H1 (cell line): Measurements from ENCODE around the gene F8A2.
"Not testable (repeated sequence)": the region's sequence is repeated elsewhere in the genome, so short reads cannot be mapped to it uniquely, and the experiment has no call there.

Experiments used
- CBX5 ChIP-seq: fragments of 300-800, 300-1000 bp; sonication (generic); IDR thresholded peaks from 2 replicates; pipeline ENCODE4 v1.7.1; 2016; ENCODE audit warnings: antibody characterized with exemption, low read length, low read depth
- CEBPB ChIP-seq: IDR thresholded peaks from 2 replicates; pipeline ENCODE4 v1.6.1; 2012; ENCODE audit warnings: low read depth, low read length
- CHD1 ChIP-seq: IDR thresholded peaks from 2 replicates; pipeline ENCODE4 v1.6.1; 2012; ENCODE audit warnings: low read depth, low read length, improper control_type of control experiment
- EP300 ChIP-seq, 2 experiments: IDR thresholded peaks; 1 replicate in 1 of 2; 2 replicates in 1 of 2; pipeline ENCODE4 v1.6.1; 2011 to 2012; ENCODE audit warnings: low read depth in 2 of 2, low read length in 2 of 2, mild to moderate bottlenecking in 2 of 2, borderline replicate concordance in 1 of 2, inconsistent platforms in 1 of 2, moderate library complexity in 1 of 2
- EZH2 ChIP-seq: fragments of 200-600 bp; sonication (generic); IDR thresholded peaks from 2 replicates; pipeline ENCODE4 v1.7.1; 2012; ENCODE audit warnings: low read depth, mild to moderate bottlenecking, moderate library complexity, low read length, inconsistent platforms; ENCODE audit not compliant: severe bottlenecking
- GABPA ChIP-seq: IDR thresholded peaks from 2 replicates; pipeline ENCODE4 v1.6.1; 2011; ENCODE audit warnings: mild to moderate bottlenecking, low read length, moderate library complexity, borderline replicate concordance; ENCODE audit not compliant: insufficient read depth
- HDAC2 ChIP-seq, 2 experiments: fragments of 300-600 bp in 1 of 2; sonication (generic) in 1 of 2; IDR thresholded peaks; 2 replicates each; pipeline ENCODE4 v1.6.1; 2011 to 2012; ENCODE audit warnings: low read depth in 2 of 2, low read length in 2 of 2, mild to moderate bottlenecking in 2 of 2, moderate library complexity in 2 of 2, borderline replicate concordance in 1 of 2, inconsistent platforms in 1 of 2
- SIX5 ChIP-seq: IDR thresholded peaks from 2 replicates; pipeline ENCODE4 v1.6.1; 2011; ENCODE audit warnings: mild to moderate bottlenecking, low read depth, low read length
- SP2 ChIP-seq: IDR thresholded peaks from 2 replicates; pipeline ENCODE4 v1.6.1; 2012; ENCODE audit warnings: mild to moderate bottlenecking, low read length, inconsistent platforms
- SUZ12 ChIP-seq: fragments of 200-600 bp; sonication (generic); IDR thresholded peaks from 2 replicates; pipeline ENCODE4 v1.6.1; 2012; ENCODE audit warnings: mild to moderate bottlenecking, inconsistent platforms, low read length, moderate library complexity, mixed read lengths
- TBP ChIP-seq: IDR thresholded peaks from 2 replicates; pipeline ENCODE4 v1.6.1; 2011; ENCODE audit warnings: low read depth, low read length, improper control_type of control experiment
- ZNF274 ChIP-seq: IDR thresholded peaks from 2 replicates; pipeline ENCODE4 v1.7.0; 2012; ENCODE audit warnings: low read length, borderline replicate concordance; ENCODE audit errors: extremely low read depth
- TF ChIP-seq, protein P1 (sequence below): IDR thresholded peaks from 2 replicates; pipeline ENCODE4 v1.6.1; 2011; ENCODE audit warnings: low read length, improper control_type of control experiment
- TF ChIP-seq, protein P2 (sequence below), 3 experiments: IDR thresholded peaks; 1 replicate in 2 of 3; 2 replicates in 1 of 3; pipeline versions ENCODE4 v1.5.1 to v1.6.1; 2011; ENCODE audit warnings: low read length in 3 of 3, mild to moderate bottlenecking in 3 of 3, inconsistent platforms in 2 of 3, low read depth in 1 of 3, moderate library complexity in 1 of 3; ENCODE audit not compliant: insufficient read depth in 1 of 3; ENCODE audit errors: control extremely low read depth in 1 of 3

DNA sequence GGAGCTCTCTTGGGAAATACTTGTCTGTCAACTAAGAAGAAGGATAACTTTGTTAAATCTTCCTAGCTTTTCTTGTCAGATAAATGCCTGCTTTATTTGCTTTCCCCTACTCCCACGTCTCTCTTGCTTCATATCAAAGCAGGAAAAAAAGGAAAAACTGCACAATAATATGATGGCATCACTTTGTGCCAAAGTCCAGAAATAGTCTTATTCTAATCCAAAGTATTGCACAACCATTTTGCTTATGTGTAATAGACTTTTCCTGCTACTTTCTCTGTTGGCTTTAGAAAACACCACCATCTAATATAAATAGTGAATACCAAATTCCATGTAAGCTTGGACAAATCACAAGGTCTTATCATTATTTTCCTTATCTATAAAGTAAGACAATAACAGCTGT lies 36.2 kb upstream of the F8A2 start:
- not testable (repeated sequence) for TF ChIP-seq HDAC2 (IDR thresholded peaks at IDR 0.05; ENCODE audit: borderline replicate concordance in 1 of 2, low read depth in 2 of 2, low read length in 2 of 2); GABPA; EP300 (IDR thresholded peaks at IDR 0.05; ENCODE audit: borderline replicate concordance in 1 of 2, low read depth in 2 of 2, low read length in 2 of 2); ZNF274; CHD1; CBX5; CEBPB; EZH2; TBP; SUZ12; SP2; SIX5
- TF ChIP-seq, protein P1, sequence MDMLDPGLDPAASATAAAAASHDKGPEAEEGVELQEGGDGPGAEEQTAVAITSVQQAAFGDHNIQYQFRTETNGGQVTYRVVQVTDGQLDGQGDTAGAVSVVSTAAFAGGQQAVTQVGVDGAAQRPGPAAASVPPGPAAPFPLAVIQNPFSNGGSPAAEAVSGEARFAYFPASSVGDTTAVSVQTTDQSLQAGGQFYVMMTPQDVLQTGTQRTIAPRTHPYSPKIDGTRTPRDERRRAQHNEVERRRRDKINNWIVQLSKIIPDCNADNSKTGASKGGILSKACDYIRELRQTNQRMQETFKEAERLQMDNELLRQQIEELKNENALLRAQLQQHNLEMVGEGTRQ = not testable (repeated sequence)
- TF ChIP-seq, protein P2, sequence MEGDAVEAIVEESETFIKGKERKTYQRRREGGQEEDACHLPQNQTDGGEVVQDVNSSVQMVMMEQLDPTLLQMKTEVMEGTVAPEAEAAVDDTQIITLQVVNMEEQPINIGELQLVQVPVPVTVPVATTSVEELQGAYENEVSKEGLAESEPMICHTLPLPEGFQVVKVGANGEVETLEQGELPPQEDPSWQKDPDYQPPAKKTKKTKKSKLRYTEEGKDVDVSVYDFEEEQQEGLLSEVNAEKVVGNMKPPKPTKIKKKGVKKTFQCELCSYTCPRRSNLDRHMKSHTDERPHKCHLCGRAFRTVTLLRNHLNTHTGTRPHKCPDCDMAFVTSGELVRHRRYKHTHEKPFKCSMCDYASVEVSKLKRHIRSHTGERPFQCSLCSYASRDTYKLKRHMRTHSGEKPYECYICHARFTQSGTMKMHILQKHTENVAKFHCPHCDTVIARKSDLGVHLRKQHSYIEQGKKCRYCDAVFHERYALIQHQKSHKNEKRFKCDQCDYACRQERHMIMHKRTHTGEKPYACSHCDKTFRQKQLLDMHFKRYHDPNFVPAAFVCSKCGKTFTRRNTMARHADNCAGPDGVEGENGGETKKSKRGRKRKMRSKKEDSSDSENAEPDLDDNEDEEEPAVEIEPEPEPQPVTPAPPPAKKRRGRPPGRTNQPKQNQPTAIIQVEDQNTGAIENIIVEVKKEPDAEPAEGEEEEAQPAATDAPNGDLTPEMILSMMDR (IDR thresholded peaks at IDR 0.05; ENCODE audit: control extremely low read depth in 1 of 3, insufficient read depth in 1 of 3, low read depth in 1 of 3, low read length in 3 of 3) = not testable (repeated sequence)
